IMR-90 (cell line): ENCODE results near the gene ALDH1L2. TPM values are rescaled to one million over a fixed set of nuclear protein-coding genes. Genes with fewer than 3 reads are reported as not detected.

Source experiments
- ATAC-seq: fragments of 200-7000 bp; cut with Tn5 transposase; 2 replicates; pipeline ENCODE4 v1.9.1; 2020; ENCODE audit warnings: low read depth, mild to moderate bottlenecking, moderate library complexity
- BruUV-seq: library from RNA; stranded (reverse); fragments of 400-500 nt; replicated peaks from 2 replicates; lab custom pipeline; 2021; lab: Mats Ljungman, UMichigan
- CTCF ChIA-PET: fragments of 300-600 bp; formaldehyde crosslinking; extraction: SDS; loops from one replicate; lab custom pipeline; 2021; ENCODE audit warnings: antibody characterized with exemption; lab: Yijun Ruan, JAX
- POLR2A ChIA-PET: fragments of 300-600 bp; sonication (Branson Sonifier 250); formaldehyde crosslinking; loops from one replicate; lab custom pipeline; 2022; ENCODE audit warnings: antibody characterized with exemption; ENCODE audit not compliant: unreplicated experiment; lab: Charles Lee
- DNase-seq: peaks from one replicate; pipeline ENCODE4 v3.0.0; 2013
- H2AFZ ChIP-seq: replicated peaks from 2 replicates; pipeline ENCODE3; 2013; ENCODE audit warnings: low read length, mild to moderate bottlenecking; ENCODE audit not compliant: poor library complexity
- H2AK5ac ChIP-seq: 2 replicates; pipeline ENCODE4 v1.6.1; 2013; ENCODE audit warnings: low read depth, low read length, inconsistent platforms
- H2AK9ac ChIP-seq: replicated peaks from 2 replicates; pipeline ENCODE3; 2013; ENCODE audit warnings: mild to moderate bottlenecking, low read depth, low read length, moderate library complexity; ENCODE audit not compliant: poor library complexity
- H2BK120ac ChIP-seq: 2 replicates; pipeline ENCODE4 v1.6.1; 2013; ENCODE audit warnings: low read depth, low read length, inconsistent platforms
- H2BK15ac ChIP-seq: 3 replicates; pipeline ENCODE4 v1.6.1; 2013; ENCODE audit warnings: low read depth, low read length, inconsistent platforms
- H2BK20ac ChIP-seq: 2 replicates; pipeline ENCODE4 v1.6.1; 2013; ENCODE audit warnings: low read depth, mild to moderate bottlenecking, inconsistent platforms, low read length, moderate library complexity
- H2BK5ac ChIP-seq: 2 replicates; pipeline ENCODE4 v1.6.1; 2013; ENCODE audit warnings: mild to moderate bottlenecking, low read depth, low read length, inconsistent platforms; ENCODE audit not compliant: poor library complexity, severe bottlenecking
- H3K14ac ChIP-seq: replicated peaks from 2 replicates; pipeline ENCODE4 v1.6.1; 2013; ENCODE audit warnings: low read depth, low read length, inconsistent platforms
- H3K18ac ChIP-seq: 2 replicates; pipeline ENCODE4 v1.6.1; 2013; ENCODE audit warnings: low read depth, low read length, control low read depth
- H3K23ac ChIP-seq: 2 replicates; pipeline ENCODE4 v1.6.1; 2013; ENCODE audit warnings: low read depth, low read length, inconsistent platforms
- H3K27ac ChIP-seq: 2 replicates; pipeline ENCODE4 v1.5.1; 2013; ENCODE audit warnings: mild to moderate bottlenecking, control low read depth, low read length; ENCODE audit not compliant: insufficient read depth
- H3K27me3 ChIP-seq: 2 replicates; pipeline ENCODE4 v1.6.1; 2013; ENCODE audit warnings: low read length; ENCODE audit not compliant: control insufficient read depth, insufficient read depth
- H3K36me3 ChIP-seq: 2 replicates; pipeline ENCODE4 v1.6.1; 2013; ENCODE audit warnings: low read length, mixed read lengths; ENCODE audit not compliant: control insufficient read depth, insufficient read depth
- H3K4ac ChIP-seq: 2 replicates; pipeline ENCODE4 v1.6.1; 2013; ENCODE audit warnings: low read depth, low read length, inconsistent platforms
- H3K4me1 ChIP-seq: 2 replicates; pipeline ENCODE4 v1.6.1; 2013; ENCODE audit warnings: low read length, mixed read lengths; ENCODE audit not compliant: control insufficient read depth, insufficient read depth
- H3K4me2 ChIP-seq: 2 replicates; pipeline ENCODE4 v1.6.1; 2013; ENCODE audit warnings: low read depth, mild to moderate bottlenecking, control low read depth, low read length, moderate library complexity
- H3K4me3 ChIP-seq: 2 replicates; pipeline ENCODE4 v1.5.1; 2013; ENCODE audit warnings: low read depth, mild to moderate bottlenecking, control low read depth, low read length, moderate library complexity; ENCODE audit not compliant: insufficient read depth
- H3K56ac ChIP-seq: 2 replicates; pipeline ENCODE4 v1.6.1; 2013; ENCODE audit warnings: low read length, inconsistent platforms; ENCODE audit not compliant: insufficient read depth; ENCODE audit errors: extremely low read depth
- H3K79me1 ChIP-seq, 2 experiments: 2 replicates each; pipeline ENCODE4 v1.6.1; 2013; ENCODE audit warnings: low read length in 2 of 2, inconsistent platforms in 1 of 2, low read depth in 1 of 2
- H3K9ac ChIP-seq: 2 replicates; pipeline ENCODE4 v1.6.1; 2013; ENCODE audit warnings: low read depth, low read length, control low read depth
- H3K9me1 ChIP-seq: 2 replicates; pipeline ENCODE4 v1.6.1; 2013; ENCODE audit warnings: low read length, inconsistent platforms; ENCODE audit not compliant: insufficient read depth
- H3K9me3 ChIP-seq: 2 replicates; pipeline ENCODE4 v1.6.1; 2013; ENCODE audit warnings: low read length; ENCODE audit not compliant: control insufficient read depth, insufficient read depth
- H4K20me1 ChIP-seq: 2 replicates; pipeline ENCODE4 v1.6.1; 2013; ENCODE audit warnings: low read length, inconsistent platforms; ENCODE audit not compliant: insufficient read depth
- H4K5ac ChIP-seq: 2 replicates; pipeline ENCODE4 v1.6.1; 2013; ENCODE audit warnings: mild to moderate bottlenecking, low read depth, low read length, control low read depth
- H4K8ac ChIP-seq, 2 experiments: 2 replicates each; pipeline ENCODE4 v1.6.1; 2013; ENCODE audit warnings: low read depth in 2 of 2, low read length in 2 of 2, control low read depth in 1 of 2, inconsistent platforms in 1 of 2
- H4K91ac ChIP-seq: 2 replicates; pipeline ENCODE4 v1.6.1; 2013; ENCODE audit warnings: low read depth, low read length, inconsistent platforms; ENCODE audit not compliant: insufficient read depth
- CEBPB ChIP-seq: IDR thresholded peaks from 2 replicates; pipeline ENCODE4 v1.6.1; 2012; ENCODE audit warnings: low read depth, low read length, improper control_type of control experiment
- CHD1 ChIP-seq: IDR thresholded peaks from 2 replicates; pipeline ENCODE4 v1.6.1; 2012; ENCODE audit warnings: low read depth, low read length, improper control_type of control experiment
- CTCF ChIP-seq: conservative IDR thresholded peaks from 2 replicates; pipeline ENCODE4 v1.5.1; 2012; ENCODE audit warnings: mild to moderate bottlenecking, low read depth, low read length, improper control_type of control experiment
- FOS ChIP-seq: fragments of 150-350 bp; IDR thresholded peaks from 2 replicates; pipeline ENCODE4 v1.6.1; 2016; ENCODE audit warnings: low read depth, low read length
- MAZ ChIP-seq: IDR thresholded peaks from 2 replicates; pipeline ENCODE4 v1.6.1; 2012; ENCODE audit warnings: low read depth, mild to moderate bottlenecking, low read length, improper control_type of control experiment, moderate library complexity, borderline replicate concordance
- MXI1 ChIP-seq: IDR thresholded peaks from 2 replicates; pipeline ENCODE4 v1.6.1; 2012; ENCODE audit warnings: low read depth, mild to moderate bottlenecking, low read length, moderate library complexity, borderline replicate concordance
- POLR2A ChIP-seq: IDR thresholded peaks from 2 replicates; pipeline ENCODE4 v1.6.1; 2012; ENCODE audit warnings: mild to moderate bottlenecking, low read depth, low read length
- RAD21 ChIP-seq: IDR thresholded peaks from 2 replicates; pipeline ENCODE4 v1.6.1; 2012; ENCODE audit warnings: low read length, improper control_type of control experiment
- SMC3 ChIP-seq: fragments of 150-350 bp; IDR thresholded peaks from 2 replicates; pipeline ENCODE4 v1.6.1; 2016; ENCODE audit warnings: low read depth, mild to moderate bottlenecking, antibody characterized with exemption, low read length, moderate library complexity
- USF2 ChIP-seq: fragments of 150-350 bp; IDR thresholded peaks from 2 replicates; pipeline ENCODE4 v1.6.1; 2017; ENCODE audit warnings: mild to moderate bottlenecking, antibody characterized with exemption, low read length, low read depth
- WGBS, 2 experiments: methylation state at CpG; one replicate each; pipeline versions ENCODE4 v1.1.5 to v1.1.7; 2013; ENCODE audit warnings: missing lambda C conversion rate in 2 of 2; ENCODE audit not compliant: insufficient read length in 1 of 2; ENCODE audit errors: extremely low coverage in 2 of 2; 5-methylcytosine and 5-hydroxymethylcytosine counted together
- dilution Hi-C: fragments of 300-500 bp; cut with HindIII; formaldehyde crosslinking; loops from one replicate; pipeline ENCODE4 v1.14.3; 2018; ENCODE audit warnings: low sequenced_read_pairs; ENCODE audit not compliant: unreplicated experiment
- in situ Hi-C: fragments of 300-500 bp; cut with MboI; formaldehyde crosslinking; loops from 3 replicates; pipeline ENCODE4 v1.14.3; 2019; ENCODE audit warnings: low sequenced_read_pairs, inconsistent platforms, mixed read lengths
- intact Hi-C: fragments of 100-400 bp; cut with micrococcal nuclease; formaldehyde crosslinking; loops from 2 replicates; pipeline ENCODE4 v1.10.0; 2022
- polyA plus RNA-seq, 3 experiments: library from polyadenylated mRNA; depleted of rRNA; stranded (reverse); fragments of >200 nt; gene quantifications; 2 replicates each; pipeline ENCODE4 v1.2.3, GENCODE V29; 2012; ENCODE audit warnings: low replicate concordance in 1 of 3
- total RNA-seq: library from RNA; depleted of rRNA; stranded (reverse); fragments of >200 nt; gene quantifications from 2 replicates; pipeline ENCODE4 v1.2.3, GENCODE V29; 2012

Gene ALDH1L2
- total and polyA plus RNA-seq, 2 of the 4 experiments (the other 2 are of a cell fraction): 21.1 to 22.8 TPM

- in situ Hi-C loops: no loop called here
- peaks cover 15% of the 10 kb centered on the region for H3K36me3 ChIP-seq
- dilution Hi-C loops: no loop called here
- no peak overlapping the region for H2BK15ac ChIP-seq
- H3K27me3 ChIP-seq: no peaks in the 10 kb centered on the region
- H3K4me1 ChIP-seq: no peaks in the 10 kb centered on the region; the same call in 1 of the 2 replicates
- H3K9me3 ChIP-seq: no peaks in the 10 kb centered on the region
- BruUV-seq: no TSS peak
- H2BK5ac ChIP-seq: no peak overlapping the region
- ChIA-PET POLR2A (no interaction called here), CTCF (no interaction called here)
- TF ChIP-seq FOS (no peak), MAZ (no peak), RAD21 (no peak), SMC3 (no peak), CTCF (no peak), MXI1 (no peak), CHD1 (no peak), POLR2A (no peak), CEBPB (no peak), USF2 (no peak)
- intact Hi-C loops: no loop called here
- no peak overlapping the region for H3K56ac ChIP-seq
- H4K5ac ChIP-seq: no peak overlapping the region
- DNase-seq (no peak), ATAC-seq (no peak)
- no peak overlapping the region for H3K9ac ChIP-seq
- H3K4me3 ChIP-seq: no peak overlapping the region
- no peak overlapping the region for H3K4me2 ChIP-seq
- peaks cover 0 to 11% of the 10 kb centered on the region in 2 experiments; a peak in 2 of 4 replicates for H3K79me1 ChIP-seq
- H4K8ac ChIP-seq: no peak overlapping the region
- H4K91ac ChIP-seq: no peak overlapping the region
- H2AFZ ChIP-seq: no peak overlapping the region
- H3K4ac ChIP-seq: no peak overlapping the region
- H3K14ac ChIP-seq: no peak overlapping the region
- no CpG with 5 or more reads among the region's 9 CpGs for WGBS, 2 experiments
- no peaks in the 10 kb centered on the region for H4K20me1 ChIP-seq
- no peak overlapping the region for H3K23ac ChIP-seq
- H3K27ac ChIP-seq: no peak overlapping the region
- no peak overlapping the region for H3K18ac ChIP-seq
- H2AK5ac ChIP-seq: no peak overlapping the region
- H2BK120ac ChIP-seq: no peak overlapping the region
- no peak overlapping the region for H2AK9ac ChIP-seq
- H3K9me1 ChIP-seq: no peaks in the 10 kb centered on the region; the same call in 1 of the 2 replicates
- H2BK20ac ChIP-seq: no peak overlapping the region
Observed at GRCh38 chr12:105018776-105019175, 65.5 kb downstream of the ALDH1L2 start.
